NB4 (cell line): ENCODE data around the gene ITM2C.

Source experiments
- MAX ChIP-seq: IDR thresholded peaks from 2 replicates; pipeline ENCODE4 v1.6.1; 2011; ENCODE audit warnings: low read depth, low read length
- MYC ChIP-seq: IDR thresholded peaks from 2 replicates; pipeline ENCODE4 v1.6.1; 2011; ENCODE audit warnings: low read depth, low read length
- POLR2A ChIP-seq: IDR thresholded peaks from 2 replicates; pipeline ENCODE4 v1.6.1; 2011; ENCODE audit warnings: mild to moderate bottlenecking; ENCODE audit not compliant: insufficient read length; ENCODE audit errors: extremely low read depth
- TF ChIP-seq, protein P1 (sequence below): IDR thresholded peaks from one replicate; pipeline ENCODE4 v1.5.1; 2012; ENCODE audit warnings: low read depth, low read length

DNA sequence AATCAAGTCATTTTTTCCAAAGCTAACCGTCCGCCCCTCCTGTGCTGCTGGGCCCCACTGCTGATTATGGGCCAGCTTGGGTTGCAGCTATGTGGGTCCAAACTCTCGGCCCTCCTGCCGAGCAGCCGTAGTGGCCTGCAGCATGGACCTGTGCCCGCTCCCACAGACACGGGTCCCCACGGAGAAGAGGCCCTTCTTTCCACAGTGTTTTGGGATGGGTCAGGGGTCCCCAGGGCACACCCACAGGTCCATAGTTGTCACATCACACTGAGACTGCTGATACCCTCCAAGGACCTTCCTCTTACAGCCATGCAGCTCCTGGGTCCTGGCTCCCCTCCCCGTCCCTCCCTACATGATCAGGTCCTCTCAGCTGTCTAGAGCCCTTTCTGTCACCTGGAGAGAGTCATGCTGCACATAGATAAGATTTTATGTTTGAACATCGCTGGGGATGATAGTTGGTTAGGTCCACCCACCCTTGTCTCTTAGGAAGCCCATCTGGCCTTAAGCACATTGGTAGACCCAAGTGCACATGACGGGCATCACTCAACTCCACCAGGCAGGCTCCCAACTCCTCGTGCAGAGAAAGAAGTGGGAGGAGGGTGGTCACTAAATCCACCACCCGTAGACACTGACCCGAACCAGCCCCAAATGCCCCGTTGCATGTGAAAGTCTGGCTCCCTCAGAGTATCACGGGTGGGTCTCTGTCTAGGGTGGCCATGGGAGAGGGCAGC is 42.8 kb downstream of the ITM2C start:
- TF ChIP-seq, protein P1, sequence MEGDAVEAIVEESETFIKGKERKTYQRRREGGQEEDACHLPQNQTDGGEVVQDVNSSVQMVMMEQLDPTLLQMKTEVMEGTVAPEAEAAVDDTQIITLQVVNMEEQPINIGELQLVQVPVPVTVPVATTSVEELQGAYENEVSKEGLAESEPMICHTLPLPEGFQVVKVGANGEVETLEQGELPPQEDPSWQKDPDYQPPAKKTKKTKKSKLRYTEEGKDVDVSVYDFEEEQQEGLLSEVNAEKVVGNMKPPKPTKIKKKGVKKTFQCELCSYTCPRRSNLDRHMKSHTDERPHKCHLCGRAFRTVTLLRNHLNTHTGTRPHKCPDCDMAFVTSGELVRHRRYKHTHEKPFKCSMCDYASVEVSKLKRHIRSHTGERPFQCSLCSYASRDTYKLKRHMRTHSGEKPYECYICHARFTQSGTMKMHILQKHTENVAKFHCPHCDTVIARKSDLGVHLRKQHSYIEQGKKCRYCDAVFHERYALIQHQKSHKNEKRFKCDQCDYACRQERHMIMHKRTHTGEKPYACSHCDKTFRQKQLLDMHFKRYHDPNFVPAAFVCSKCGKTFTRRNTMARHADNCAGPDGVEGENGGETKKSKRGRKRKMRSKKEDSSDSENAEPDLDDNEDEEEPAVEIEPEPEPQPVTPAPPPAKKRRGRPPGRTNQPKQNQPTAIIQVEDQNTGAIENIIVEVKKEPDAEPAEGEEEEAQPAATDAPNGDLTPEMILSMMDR: no peak
- TF ChIP-seq POLR2A (no peak), MYC (no peak), MAX (no peak)
